Stimulated activated CD8-positive, alpha-beta memory T cell treated with anti-CD3 and anti-CD28 coated beads, Interleukin-15, amount 100 ng/mL, for 24 hours (primary cell): ENCODE measurements around the gene TRIM61.
"Not testable (repeated sequence)": the region's sequence is repeated elsewhere in the genome, so short reads cannot be mapped to it uniquely, and the experiment has no call there.

Experiments
- DNase-seq: peaks from one replicate; pipeline ENCODE4 v3.0.0-alpha.2; 2020; ENCODE audit warnings: low read depth

TRIM61 gene

GRCh38 chr4:164977243-164978164, at the start of gene TRIM61:
TSS of gene TRIM61 (minus strand) at chr4:164977657. CDS start at chr4:164970002, 7,655 bp downstream.
- peak; percentile 8 for DNase-seq

- not testable (repeated sequence) for DNase-seq
These were observed 48.3 kb upstream of the TRIM61 start for GRCh38 chr4:165025782-165026181.

GRCh38 chr4:165019995-165020394, 42.5 kb upstream of the TRIM61 start:
- DNase-seq = not testable (repeated sequence)

GRCh38 chr4:165016971-165017370, 39.5 kb upstream of the TRIM61 start:
- no peak for DNase-seq

- DNase-seq = no peak
These were observed 36.2 kb upstream of the TRIM61 start for GRCh38 chr4:165013691-165014090.

GRCh38 chr4:165011403-165011802, 33.9 kb upstream of the TRIM61 start:
- DNase-seq = no peak

GRCh38 chr4:165010991-165011390, 33.5 kb upstream of the TRIM61 start:
- DNase-seq = no peak

- DNase-seq = no peak
These were observed 33.0 kb upstream of the TRIM61 start for GRCh38 chr4:165010487-165010886.

GRCh38 chr4:165009493-165010227, 32.2 kb upstream of the TRIM61 start:
- no peak for DNase-seq

- DNase-seq = no peak
These were observed 29.4 kb upstream of the TRIM61 start for GRCh38 chr4:165006886-165007285.

- DNase-seq = no peak
These were observed 29.0 kb upstream of the TRIM61 start for GRCh38 chr4:165006456-165006855.

GRCh38 chr4:165005352-165005925, 28.0 kb upstream of the TRIM61 start:
- DNase-seq = no peak

- DNase-seq = not testable (repeated sequence)
These were observed 24.5 kb upstream of the TRIM61 start for GRCh38 chr4:165001957-165002356.

- not testable (repeated sequence) for DNase-seq
These were observed 21.1 kb upstream of the TRIM61 start for GRCh38 chr4:164998526-164999080.

- no peak for DNase-seq
These were observed 20.5 kb upstream of the TRIM61 start for GRCh38 chr4:164997941-164998340.

- DNase-seq = no peak
These were observed 19.9 kb upstream of the TRIM61 start for GRCh38 chr4:164997324-164997723.

GRCh38 chr4:164996123-164996522, 18.7 kb upstream of the TRIM61 start:
- not testable (repeated sequence) for DNase-seq

- DNase-seq = not testable (repeated sequence)
These were observed 13.3 kb upstream of the TRIM61 start for GRCh38 chr4:164990786-164991185.

- DNase-seq = no peak
These were observed 12.0 kb upstream of the TRIM61 start for GRCh38 chr4:164989471-164989870.

- not testable (repeated sequence) for DNase-seq
These were observed 5.5 kb downstream of the TRIM61 start for GRCh38 chr4:164971929-164972328.

- no peak for DNase-seq
These were observed 17.6 kb downstream of the TRIM61 start for GRCh38 chr4:164959896-164960295.

- DNase-seq = not testable (repeated sequence)
These were observed 18.0 kb downstream of the TRIM61 start for GRCh38 chr4:164959421-164959820.
